CD4-positive, alpha-beta T cell treated with Interleukin-6 at 100 ng/mL for 8 hours (primary cell): Measurements from ENCODE around the gene NAXE.
A peak's percentile ranks its signal among the peaks of the same experiment; 100 is the strongest.
"Not testable (repeated sequence)": the region's sequence is repeated elsewhere in the genome, so short reads cannot be mapped to it uniquely, and the experiment has no call there.

Source experiments
- DNase-seq: peaks from one replicate; pipeline ENCODE4 v3.0.0-alpha.2; 2020; ENCODE audit warnings: mixed read lengths, low spot score

The NAXE gene

DNA sequence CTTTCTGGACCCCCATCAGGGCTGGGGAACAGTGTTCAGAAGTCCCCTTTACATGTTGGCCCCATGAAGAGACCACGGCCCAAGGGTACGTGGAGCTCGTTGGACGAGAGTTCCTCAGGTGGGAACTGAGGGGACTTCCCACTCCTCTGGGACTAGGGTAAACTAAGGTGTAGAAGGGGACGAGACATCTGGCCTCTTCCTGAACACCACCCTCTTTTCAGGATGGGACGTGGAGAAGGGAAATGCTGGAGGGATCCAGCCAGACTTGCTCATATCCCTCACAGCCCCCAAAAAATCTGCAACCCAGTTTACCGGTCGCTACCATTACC is 2.0 kb downstream of the NAXE start:
- no peak for DNase-seq

DNA sequence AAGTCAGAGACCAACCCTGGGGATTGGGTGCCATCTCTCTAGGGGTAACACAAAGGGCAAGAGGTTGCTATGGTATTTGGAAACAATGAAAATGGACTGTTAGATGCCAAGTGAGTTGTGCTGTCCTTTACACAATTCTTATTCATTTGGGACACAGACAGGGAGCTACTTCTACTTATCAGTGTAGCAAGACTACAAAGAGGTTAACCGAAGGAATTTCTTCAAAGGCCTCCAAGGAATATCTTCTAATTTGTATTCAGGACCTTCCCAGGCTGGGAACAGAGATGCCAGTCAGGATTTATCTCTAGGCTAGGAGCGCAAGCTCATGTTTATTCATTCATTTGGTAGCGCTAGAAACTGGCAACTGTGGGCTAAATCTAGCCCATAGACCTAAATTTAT is 2.6 kb downstream of the NAXE start:
- no peak for DNase-seq

DNA sequence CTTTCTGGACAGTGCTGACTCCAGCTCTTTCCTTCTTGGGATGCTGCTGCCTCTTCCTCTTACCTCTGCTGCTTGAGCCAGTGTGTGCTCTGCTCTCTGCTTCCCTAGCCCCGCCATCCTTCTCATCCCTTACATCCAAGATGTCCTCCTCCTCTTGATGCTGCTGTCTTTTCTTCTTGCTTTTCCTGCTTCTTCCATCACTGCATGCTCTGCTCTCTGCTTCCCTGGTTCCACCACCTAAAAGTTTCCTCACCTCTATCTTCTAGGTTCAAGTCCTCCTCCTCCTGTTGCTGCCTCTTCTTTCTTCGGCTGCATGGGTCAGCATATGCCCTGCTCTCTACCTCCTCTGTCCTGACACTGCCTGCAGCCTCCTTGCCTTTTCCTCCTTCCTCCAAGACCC is 3.4 kb downstream of the NAXE start:
- no peak for DNase-seq

DNA sequence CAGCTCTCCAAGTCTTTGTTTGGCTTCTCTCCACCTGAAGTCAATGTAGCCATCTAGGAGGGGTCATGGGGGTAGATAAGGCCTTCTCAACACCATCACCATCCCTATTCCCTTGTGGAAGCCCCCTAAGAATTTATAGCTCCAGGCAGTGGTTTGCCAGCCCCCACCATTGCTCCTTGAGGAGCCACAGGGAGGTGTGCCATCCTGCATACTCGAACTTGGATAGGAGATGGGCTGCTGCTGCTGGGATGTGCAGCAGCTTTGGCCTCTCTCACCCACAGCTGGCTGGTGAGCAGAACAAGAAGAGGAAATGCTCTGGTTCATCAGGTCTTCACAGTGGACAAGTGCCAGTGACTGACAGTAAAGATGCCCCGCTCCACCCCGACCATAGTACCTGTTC is 4.8 kb downstream of the NAXE start:
- DNase-seq: no peak

DNA sequence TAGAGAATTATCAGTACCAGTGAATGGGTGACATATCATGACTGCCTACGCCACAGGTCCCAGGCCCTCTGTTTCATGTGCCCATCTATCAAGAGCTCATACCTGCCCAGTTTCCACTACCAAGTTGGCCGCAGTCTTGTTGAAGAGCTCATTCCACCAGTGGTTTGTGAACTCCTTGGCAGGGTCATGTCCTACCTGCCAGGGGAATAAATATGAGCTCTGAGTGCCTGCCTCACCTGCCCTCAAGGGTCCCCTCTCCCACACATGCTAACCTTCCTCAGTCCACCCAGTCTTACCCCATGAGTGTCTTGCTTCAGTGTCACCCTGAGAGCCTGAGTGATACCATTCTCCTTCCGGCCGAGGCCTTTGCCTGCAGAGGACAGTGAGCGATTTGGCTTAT is 6.5 kb downstream of the NAXE start:
- DNase-seq: no peak

DNA sequence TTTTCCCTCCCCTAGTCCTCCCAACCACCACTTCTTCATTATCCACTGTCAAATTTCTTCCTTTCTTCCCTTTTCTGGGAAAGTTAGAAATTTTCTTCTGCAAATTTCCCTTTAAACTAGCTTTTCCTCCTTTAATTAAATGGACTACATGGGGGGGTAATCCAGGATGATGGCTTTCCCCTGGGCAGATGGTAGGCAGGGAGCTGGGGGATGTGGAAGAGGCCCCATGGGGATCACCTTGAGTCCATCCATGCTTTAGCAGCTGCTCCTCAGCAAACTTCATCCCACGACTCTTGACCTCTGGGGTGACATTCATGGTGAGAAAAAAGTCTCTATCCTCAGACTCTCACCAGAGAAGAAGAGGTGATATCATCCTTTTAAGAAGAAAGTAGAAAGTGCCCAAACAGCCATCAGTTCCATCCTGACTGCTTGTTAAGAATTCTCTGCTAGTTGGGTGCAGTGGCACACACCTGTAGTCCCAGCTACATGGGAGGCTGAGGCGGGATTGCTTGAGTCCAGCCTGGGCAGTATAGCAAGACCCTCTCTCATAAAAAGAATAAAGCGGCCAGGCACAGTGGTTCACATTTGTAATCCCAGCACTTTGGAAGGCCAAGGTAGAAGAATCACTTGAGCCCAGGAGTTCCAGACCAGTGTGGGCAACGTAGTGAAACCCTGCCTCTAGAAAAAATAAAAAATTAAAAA is 7.3 kb downstream of the NAXE start:
- no peak for DNase-seq

DNA sequence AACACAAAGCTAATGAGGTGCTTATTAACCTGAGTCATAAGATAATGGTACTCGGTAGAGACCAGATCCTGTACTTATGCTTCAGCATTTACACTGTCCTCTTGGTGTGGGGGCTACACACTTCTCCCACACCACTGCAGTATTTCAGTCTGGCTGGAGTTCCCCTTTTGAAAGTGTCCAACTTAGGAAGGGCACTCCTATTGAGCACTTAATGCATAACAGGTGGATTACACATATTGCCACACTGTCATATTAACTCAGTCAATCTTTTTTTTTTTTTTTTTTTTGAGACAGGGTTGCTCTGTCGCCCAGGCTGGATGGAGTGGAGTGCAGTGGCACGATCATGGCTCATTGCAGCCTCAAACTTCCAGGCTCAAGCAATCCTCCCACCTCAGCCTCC is 8.2 kb downstream of the NAXE start:
- no peak for DNase-seq

DNA sequence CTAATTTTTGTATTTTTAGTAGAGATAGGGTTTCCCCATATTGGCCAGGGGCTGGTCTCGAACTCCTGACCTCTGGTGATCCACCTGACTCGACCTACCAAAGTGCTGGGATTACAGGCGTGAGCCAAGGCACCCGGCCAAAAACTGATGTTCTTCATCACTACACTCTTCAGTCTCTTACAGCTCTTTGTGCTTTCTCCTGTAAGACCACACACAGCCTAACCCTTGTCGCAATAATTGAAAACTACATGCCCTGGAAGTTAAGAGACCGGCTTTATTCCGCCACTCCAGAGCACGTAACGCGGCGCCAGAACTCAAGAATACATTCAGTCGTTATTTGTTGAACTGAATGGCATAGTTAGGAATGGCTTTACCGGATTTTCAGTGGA is 9.2 kb downstream of the NAXE start:
- no peak for DNase-seq

DNA sequence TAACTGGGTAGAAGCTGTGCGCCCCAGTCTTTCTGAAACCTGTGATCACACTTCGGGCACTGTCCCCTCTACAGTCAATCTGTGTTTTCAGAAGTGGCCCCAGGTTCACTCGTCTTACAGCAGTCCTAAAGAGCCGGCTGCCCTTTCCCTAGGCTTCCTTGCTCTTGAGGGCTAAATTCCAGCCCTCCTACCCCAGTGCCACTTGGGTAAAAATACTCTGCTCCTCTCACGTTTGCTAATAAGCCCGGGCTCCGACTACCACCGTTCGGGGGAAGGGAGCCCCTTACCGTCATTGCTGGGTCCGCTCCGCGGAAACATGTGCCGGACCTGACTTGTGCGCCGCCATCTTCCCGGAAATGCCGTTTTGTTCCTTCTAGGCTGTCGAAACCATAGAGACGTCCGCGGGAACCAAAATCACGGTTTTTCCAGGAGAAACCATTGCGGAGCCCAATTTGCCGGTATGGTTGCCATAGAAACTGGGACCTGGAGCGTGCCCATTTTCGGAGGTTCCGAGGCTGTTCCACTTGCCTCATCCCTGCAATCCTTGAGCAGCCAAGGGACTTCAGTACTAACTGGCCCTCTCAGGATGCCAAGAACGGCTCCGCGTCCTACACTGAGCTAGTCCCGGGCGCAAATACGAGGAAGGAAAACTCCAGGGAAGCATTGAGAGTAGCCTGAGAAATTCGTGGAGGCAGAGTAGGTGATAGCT is 9.7 kb downstream of the NAXE start, which contains the start of gene GPATCH4:
TSS of gene GPATCH4 (minus strand) at position 358 of the 709 bp plus-strand sequence.
- peak; percentile 72 for DNase-seq

DNA sequence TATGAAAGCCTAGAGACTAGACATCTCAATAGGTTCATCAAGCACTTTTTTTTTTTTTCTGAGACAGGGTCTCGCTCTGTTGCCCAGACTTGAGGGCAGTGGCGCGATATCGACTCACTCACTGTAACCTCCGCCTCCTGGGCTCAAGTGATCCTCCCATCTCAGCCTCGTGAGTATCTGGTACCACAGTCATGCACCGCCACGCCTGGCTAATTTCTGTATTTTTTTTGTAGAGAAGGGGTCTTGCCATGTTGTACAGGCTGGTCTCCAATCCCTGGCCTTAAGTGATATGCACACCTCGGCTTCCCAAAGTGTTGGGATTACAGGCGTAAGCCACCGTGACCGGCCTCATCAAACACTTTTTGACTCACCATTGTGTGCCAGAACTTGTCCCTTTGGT is 10.3 kb downstream of the NAXE start:
- DNase-seq: no peak

DNA sequence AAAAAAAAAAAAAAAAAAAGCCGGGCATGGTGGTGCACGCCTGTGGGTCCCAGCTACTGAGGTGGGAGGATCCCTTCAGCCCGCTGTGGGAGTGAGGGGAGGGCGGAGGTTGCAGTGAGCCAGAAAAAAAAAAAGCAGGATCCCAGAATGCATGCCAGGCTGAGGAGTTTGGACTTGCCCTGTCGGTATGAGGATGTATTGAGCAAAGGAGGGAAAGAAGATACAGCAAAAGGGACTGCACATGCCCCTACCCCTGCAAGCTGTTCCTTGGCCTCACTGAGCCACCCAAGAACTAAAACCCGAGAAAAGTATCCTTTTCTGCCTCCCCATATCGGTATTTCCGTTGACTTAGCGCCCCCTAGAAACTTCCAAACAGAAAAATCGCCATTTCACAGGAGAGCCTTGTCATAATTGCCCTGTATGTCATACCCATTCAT is 11.0 kb downstream of the NAXE start:
- DNase-seq: no peak

DNA sequence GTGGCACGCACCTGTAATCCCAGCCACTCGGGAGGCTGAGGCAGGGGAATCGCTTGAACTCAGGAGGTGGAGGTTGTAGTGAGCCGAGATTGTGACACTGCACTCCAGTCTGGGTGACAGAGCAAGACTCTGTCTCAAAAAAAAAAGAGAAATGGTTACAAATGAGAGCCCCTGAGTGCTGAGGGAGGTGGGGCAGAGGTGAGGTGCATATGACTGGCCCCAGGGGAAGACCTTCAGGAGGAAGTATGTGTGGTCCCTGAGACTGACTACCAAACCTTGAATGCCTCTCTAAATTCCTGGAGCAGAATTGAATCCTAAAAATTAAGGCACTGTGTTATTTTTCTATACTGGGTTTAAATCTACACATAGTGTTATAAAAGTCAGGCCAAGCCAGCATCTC is 15.8 kb downstream of the NAXE start:
- not testable (repeated sequence) for DNase-seq

DNA sequence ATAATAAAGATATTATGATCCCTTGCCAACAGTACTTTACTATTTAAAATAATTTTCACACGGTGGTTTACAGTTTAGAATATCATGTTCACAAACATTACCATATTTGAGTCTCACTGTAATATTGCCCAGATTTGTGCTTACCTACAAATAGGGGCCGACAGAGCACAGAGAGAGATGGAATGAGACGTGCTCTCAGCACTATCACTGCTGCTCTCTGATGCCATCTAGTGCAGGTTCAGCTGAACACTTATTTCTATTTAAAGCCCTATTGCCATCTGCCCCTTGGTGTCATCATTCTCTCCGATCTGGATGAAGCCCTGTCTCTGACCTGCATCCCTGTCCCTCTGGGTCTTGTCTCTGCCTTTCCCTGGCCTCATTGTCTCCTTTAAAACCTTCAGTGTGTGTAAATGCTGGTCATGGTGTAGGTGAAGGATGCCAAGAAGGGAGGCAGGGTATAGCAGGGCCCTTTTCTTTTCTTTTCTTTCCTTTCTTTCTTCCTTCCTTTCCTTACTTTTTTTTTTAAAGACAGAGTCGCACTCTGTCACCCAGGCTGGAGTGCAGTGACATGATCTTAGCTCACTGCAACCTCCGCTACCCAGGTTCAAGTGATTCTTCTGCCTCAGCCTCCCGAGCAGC is 16.6 kb downstream of the NAXE start:
- peak; percentile 69 for DNase-seq

DNA sequence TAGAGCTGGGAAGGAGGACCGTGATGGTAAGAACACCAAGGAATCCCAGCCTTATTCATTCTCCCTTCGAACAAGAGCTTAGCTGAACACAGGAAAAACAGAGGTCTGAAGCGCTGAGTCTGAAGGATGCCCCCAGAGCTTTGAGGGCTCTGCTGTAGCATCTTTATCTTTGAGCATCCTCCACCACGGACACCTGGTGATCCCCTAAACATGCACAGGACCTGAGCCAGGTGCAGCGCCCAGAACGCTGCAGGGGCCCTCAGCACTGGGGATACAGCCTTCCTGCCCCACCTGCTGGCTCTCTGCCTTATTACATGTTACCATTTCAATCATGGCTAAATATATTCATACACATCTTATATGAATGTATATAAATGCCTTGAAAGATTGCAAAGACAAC is 17.4 kb downstream of the NAXE start:
- DNase-seq: peak; percentile 55

DNA sequence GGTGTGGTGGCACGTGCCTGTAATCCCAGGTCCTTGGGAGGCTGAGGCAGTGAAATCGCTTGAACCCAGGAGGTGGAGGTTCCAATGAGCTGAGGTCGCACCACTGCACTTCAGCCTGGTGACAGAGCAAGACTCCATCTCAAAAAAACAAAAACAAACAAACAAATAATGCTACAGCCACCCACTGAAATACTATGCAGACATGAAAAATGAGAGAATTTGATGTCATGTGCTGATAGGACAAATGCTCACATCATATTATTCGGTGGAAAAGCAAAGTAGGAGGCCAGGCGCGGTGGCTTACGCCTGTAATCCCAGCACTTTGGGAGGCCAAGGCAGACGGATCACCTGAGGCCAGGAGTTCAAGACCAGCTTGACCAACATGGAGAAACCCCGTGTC is 18.5 kb downstream of the NAXE start:
- DNase-seq: not testable (repeated sequence)

DNA sequence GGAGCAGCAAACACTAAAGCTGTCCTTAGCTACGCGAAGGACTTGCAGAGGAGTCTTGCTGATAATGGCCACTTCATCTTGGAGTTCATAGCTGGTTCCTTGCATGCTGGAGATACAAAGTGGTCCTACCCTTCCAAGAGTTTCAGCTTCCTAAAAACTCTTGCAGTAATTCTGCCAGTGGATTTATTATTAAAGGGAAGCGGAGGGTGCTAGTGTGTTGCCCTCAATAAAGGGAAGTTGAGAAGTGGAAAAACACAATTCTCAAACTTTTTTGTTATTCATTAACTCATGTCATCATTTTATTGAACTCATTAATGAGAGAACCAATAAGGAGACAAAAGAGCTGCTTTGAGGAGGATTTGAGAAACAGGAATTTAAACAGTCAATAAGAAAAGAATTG is 21.1 kb downstream of the NAXE start:
- no peak for DNase-seq

DNA sequence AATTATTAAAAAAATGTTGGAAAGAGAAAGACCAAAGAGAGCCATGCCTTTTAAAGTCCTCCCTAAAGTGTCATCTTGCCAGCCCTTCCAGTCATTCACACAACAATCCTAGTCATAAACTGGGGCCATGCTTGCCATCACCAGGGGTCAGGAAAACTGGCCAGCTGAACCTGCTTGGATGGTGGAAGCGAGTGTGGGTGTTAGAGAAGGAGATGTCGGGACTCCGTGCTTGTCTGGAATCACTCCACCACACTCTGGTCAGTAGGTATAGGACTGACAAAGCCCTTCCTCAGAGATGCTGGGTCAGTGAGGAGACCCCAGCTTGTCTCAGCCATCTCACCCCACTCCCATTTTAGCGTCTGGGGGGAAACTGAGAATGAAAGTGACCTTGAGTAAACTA is 24.4 kb downstream of the NAXE start:
- DNase-seq: no peak

DNA sequence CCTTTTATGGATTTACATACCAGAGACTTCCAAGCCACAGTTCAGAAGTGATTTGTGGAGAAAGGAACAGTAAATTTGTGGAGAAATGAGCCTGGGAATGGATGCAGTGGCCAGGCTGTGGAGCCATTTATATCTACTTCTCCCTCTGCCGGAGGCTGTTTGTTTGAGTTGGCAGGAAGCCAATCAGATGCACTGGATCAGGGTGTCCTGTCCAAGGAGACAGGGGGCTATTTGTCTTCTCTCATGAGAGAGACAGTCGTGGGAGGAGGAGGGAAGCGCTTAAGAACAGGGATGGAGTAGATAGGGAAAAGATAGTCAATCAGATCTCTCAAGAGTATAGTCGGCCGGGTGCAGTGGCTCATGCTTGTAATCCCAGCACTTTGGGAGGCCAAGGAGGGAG is 24.9 kb downstream of the NAXE start:
- DNase-seq: no peak

DNA sequence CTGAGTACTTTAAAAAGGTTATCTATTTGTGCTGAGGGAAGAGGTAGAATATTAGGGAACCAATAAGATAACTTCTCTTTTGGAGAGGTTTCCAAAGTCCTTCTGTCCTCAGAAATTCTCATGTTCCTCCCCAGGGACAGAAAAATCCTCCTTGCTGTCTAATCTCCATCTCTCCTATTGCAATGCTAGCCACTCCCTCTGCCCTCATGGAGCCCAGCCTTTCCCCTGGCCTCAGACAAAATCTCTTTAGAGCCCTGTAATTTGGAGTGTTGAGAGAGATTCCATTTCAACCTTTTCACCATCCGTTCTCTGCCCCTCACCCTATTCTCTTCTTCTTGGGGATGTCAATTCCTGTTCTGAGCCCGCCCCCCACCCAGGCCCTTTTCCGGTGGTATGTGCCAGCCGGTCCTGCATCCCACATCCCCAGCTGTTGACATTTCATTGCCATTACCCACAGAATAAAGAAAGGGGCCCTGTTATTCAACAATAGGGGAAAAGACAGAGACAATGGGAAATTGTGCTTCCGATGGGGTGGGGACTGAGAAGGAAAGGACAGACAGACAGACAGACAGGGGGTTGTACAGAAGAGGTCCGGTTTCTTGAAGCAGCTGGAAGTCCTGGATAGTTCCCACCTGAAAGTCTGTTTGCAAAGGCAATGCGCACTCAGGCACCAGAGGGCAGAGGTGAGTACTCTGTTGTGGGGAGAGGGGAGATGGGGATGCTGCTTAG is 27.4 kb downstream of the NAXE start, which contains the start of gene HAPLN2:
TSS of gene HAPLN2 (plus strand) at position 563 of the 729 bp plus-strand sequence. CDS start 4,076 bp downstream, outside the sequence.
- DNase-seq: no peak

DNA sequence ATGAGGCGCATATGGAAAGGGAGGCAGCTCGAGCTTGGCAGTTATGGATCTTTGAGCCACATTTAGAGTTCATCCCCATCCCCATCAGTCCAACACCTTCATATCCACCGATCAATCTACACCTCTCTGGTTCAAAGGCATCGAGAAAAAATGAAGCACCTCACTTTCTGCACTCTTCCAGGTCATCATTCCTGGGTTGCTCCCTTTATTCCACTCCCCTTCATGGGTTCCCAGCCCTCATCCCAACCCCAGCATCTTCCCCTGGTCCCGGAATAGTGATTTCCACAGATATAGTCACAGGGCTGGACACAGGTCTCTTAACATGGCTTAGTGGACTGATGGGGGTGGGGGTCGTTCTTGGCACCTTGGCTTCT is 28.0 kb downstream of the NAXE start:
- DNase-seq: no peak

DNA sequence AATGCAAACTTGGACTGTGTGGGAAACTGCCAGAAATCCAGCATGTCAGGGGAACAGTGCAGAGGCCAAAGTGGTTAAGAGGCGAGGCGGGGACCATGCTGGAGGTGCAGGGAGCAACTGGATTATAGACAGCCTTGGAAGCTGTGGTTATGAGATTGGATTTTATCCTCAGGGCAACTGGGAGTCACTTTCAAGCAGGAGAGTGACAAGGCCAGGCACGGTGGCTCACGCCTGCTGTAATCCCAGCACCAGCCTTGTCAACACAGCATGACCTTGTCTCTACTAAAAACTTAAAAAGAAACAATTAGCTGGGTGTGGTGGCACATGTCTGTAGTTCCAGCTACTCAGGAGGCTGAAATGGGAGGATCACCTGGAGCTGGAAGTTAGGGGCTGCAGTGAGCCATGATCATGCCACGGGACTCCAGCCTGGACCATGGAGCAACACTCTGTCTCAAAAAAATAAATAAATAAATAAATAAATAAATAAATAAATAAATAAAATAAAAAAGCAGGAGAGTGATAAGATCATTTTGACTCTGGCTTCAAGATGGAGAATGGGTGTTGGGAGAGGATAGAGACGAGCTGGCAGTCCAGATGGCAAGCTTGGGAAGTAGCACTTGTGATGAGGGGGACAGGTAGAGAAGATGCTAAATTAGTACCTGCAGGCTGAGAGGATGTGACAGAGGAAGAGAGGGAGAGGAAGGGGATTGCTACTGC is 31.2 kb downstream of the NAXE start:
- DNase-seq: no peak
